Upper lobe of right lung (tissue), 1 donor: ENCODE results near the gene ADAMTS12. TPM values are rescaled to one million over a fixed set of nuclear protein-coding genes. Genes with fewer than 3 reads are reported as not detected.
"Not testable (repeated sequence)": the region's sequence is repeated elsewhere in the genome, so short reads cannot be mapped to it uniquely, and the experiment has no call there.

ENCODE experiments used
- ATAC-seq: fragments of 200-7000 bp; cut with Tn5 transposase; one replicate; pipeline ENCODE4 v1.9.1; 2020; ENCODE audit warnings: mild to moderate bottlenecking, moderate library complexity
- DNase-seq: peaks from one replicate; pipeline ENCODE4 v3.0.0-alpha.2; 2020
- H3K27ac ChIP-seq: fragments of 200-600 bp; one replicate; pipeline ENCODE4 v1.8.0; 2022
- H3K27me3 ChIP-seq: fragments of 200-600 bp; one replicate; pipeline ENCODE4 v1.8.0; 2022; ENCODE audit warnings: mild to moderate bottlenecking
- H3K36me3 ChIP-seq: fragments of 200-600 bp; one replicate; pipeline ENCODE4 v1.8.0; 2022
- H3K4me1 ChIP-seq: fragments of 200-600 bp; one replicate; pipeline ENCODE4 v1.8.0; 2022
- H3K4me3 ChIP-seq: fragments of 200-600 bp; one replicate; pipeline ENCODE4 v1.8.0; 2022; ENCODE audit warnings: mild to moderate bottlenecking
- H3K9me3 ChIP-seq: fragments of 200-600 bp; one replicate; pipeline ENCODE4 v1.8.0; 2022
- CTCF ChIP-seq: fragments of 200-600 bp; IDR thresholded peaks from one replicate; pipeline ENCODE4 v1.8.0; 2022; ENCODE audit warnings: antibody characterized with exemption
- intact Hi-C: fragments of 100-400 bp; cut with DNase I; formaldehyde crosslinking; loops from one replicate; pipeline ENCODE4 v1.11.0; 2022
- total RNA-seq: library from RNA; stranded (reverse); fragmentation: NEBNext Ultra II Directional; extraction: Animal tissue kit (Norgen Biotek cat#: 25700); gene quantifications from one replicate; pipeline ENCODE4 v1.2.1, GENCODE V29; 2021
- donor health status: DM: no; HTN: yes; CAD: no; lungs with severe emphysema.

The ADAMTS12 gene
- total RNA-seq, 1 donor from 2014 or later: 11.2 TPM

- Histone ChIP-seq H3K36me3 (no peaks in the 10 kb centered on the region), H3K4me3 (no peak overlapping the region), H3K27ac (no peak overlapping the region), H3K27me3 (no peaks in the 10 kb centered on the region), H3K9me3 (no peaks in the 10 kb centered on the region), H3K4me1 (no peaks in the 10 kb centered on the region)
- TF ChIP-seq CTCF: no peak
- intact Hi-C loops: no loop called here
- ATAC-seq: no peak
- DNase-seq: no peak
Observed at GRCh38 chr5:33925278-33925677, 33.5 kb upstream of the ADAMTS12 start.

GRCh38 chr5:33921002-33921401 lies 29.2 kb upstream of the ADAMTS12 start:
- no peak overlapping the region for H3K27ac ChIP-seq

GRCh38 chr5:33914844-33915243 lies 23.1 kb upstream of the ADAMTS12 start:
- H3K36me3 ChIP-seq, H3K27ac ChIP-seq, H3K4me1 ChIP-seq, intact Hi-C loops, H3K4me3 ChIP-seq, DNase-seq, H3K27me3 ChIP-seq, ATAC-seq, H3K9me3 ChIP-seq: not testable (repeated sequence)

More at GRCh38 chr5:33921002-33921401, 29.2 kb upstream of the ADAMTS12 start:
- Histone ChIP-seq H3K9me3 (no peaks in the 10 kb centered on the region), H3K27me3 (no peaks in the 10 kb centered on the region), H3K4me1 (no peaks in the 10 kb centered on the region), H3K4me3 (no peak overlapping the region), H3K36me3 (no peaks in the 10 kb centered on the region)
- DNase-seq (no peak), ATAC-seq (no peak)
- intact Hi-C loops: no loop called here
- no peak for TF ChIP-seq CTCF

GRCh38 chr5:33906248-33906647 lies 14.5 kb upstream of the ADAMTS12 start:
- H3K4me1 ChIP-seq, DNase-seq, H3K4me3 ChIP-seq, ATAC-seq, H3K27me3 ChIP-seq, H3K36me3 ChIP-seq, H3K27ac ChIP-seq, intact Hi-C loops: not testable (repeated sequence)
- peaks cover 13% of the 10 kb centered on the region for H3K9me3 ChIP-seq

- no peak for DNase-seq
- Histone ChIP-seq H3K27me3 (no peaks in the 10 kb centered on the region), H3K4me3 (no peak overlapping the region), H3K9me3 (peaks cover 13% of the 10 kb centered on the region), H3K27ac (no peak overlapping the region), H3K36me3 (no peaks in the 10 kb centered on the region), H3K4me1 (no peaks in the 10 kb centered on the region)
- ATAC-seq: no peak
- intact Hi-C loops: no loop called here
- TF ChIP-seq CTCF: no peak
Observed at GRCh38 chr5:33905381-33905780, 13.6 kb upstream of the ADAMTS12 start.

- DNase-seq: no peak
- Histone ChIP-seq H3K36me3 (no peaks in the 10 kb centered on the region), H3K4me1 (no peaks in the 10 kb centered on the region), H3K9me3 (peaks cover 13% of the 10 kb centered on the region), H3K27me3 (no peaks in the 10 kb centered on the region), H3K27ac (no peak overlapping the region), H3K4me3 (no peak overlapping the region)
- TF ChIP-seq CTCF: no peak
- intact Hi-C loops: no loop called here
- no peak for ATAC-seq
Observed at GRCh38 chr5:33903118-33903517, 11.3 kb upstream of the ADAMTS12 start.

- no peaks in the 10 kb centered on the region for H3K27me3 ChIP-seq
- TF ChIP-seq CTCF: no peak
- intact Hi-C loops: no loop called here
- H3K27ac ChIP-seq: no peak overlapping the region
- no peak overlapping the region for H3K4me3 ChIP-seq
- H3K4me1 ChIP-seq: no peaks in the 10 kb centered on the region
- ATAC-seq: no peak
- no peaks in the 10 kb centered on the region for H3K36me3 ChIP-seq
- no peak for DNase-seq
- H3K9me3 ChIP-seq: peaks cover 9% of the 10 kb centered on the region
Observed at GRCh38 chr5:33901156-33901555, 9.4 kb upstream of the ADAMTS12 start.
